HG03196 (cell line): ENCODE measurements around the gene ADAM22.
A peak's percentile ranks its signal among the peaks of the same experiment; 100 is the strongest.

Experiments
- ATAC-seq: cut with Tn5 transposase; IDR thresholded peaks from one replicate; pipeline ENCODE4 v1.9.1; 2021; ENCODE audit not compliant: unreplicated experiment

The ADAM22 gene

DNA sequence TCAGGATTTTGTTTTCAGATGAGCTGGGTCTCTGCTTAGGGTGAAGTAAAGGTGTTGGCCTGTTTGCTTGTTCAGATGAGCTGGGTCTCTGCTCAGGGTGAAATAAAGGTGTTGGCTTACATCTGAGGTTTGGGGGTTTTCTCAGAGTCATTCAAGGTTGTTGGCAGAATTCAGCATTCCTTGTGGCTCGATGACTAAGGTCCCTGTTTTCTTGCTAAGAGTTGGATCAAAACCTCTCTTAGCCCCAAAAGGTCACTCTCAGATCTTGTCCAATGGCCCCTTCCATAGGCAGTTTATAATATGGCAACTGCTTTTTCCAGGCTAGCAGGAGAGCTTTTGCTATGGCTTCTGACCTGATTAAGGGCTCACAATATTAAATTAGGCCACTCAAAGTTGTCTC lies 106.6 kb downstream of the ADAM22 start:
- ATAC-seq = no peak

DNA sequence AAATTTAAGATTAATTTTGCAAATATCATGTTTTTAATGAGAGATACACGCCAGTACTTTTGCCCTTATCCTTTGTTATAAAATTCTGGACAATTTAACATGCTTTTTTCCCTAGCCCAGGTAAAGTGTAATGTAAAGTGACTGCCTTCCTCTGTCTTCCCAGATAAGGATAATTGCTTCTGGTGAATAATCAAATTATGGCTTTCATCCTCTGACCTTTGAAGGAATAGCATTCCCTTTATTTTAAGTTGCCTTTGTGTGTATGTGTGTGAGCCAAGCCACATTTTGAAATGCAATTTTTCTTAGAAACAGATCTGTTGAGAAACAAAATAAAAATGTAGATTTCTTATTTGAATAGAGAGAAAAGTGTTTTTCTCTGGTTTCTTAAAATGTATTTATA lies 107.5 kb downstream of the ADAM22 start:
- ATAC-seq = no peak

- ATAC-seq = no peak
These were observed 108.1 kb downstream of the ADAM22 start for GRCh38 chr7:88042157-88042556.

GRCh38 chr7:88042803-88043202 lies 108.8 kb downstream of the ADAM22 start:
- no peak for ATAC-seq

- ATAC-seq = no peak
These were observed 110.0 kb downstream of the ADAM22 start for GRCh38 chr7:88044069-88044468.

DNA sequence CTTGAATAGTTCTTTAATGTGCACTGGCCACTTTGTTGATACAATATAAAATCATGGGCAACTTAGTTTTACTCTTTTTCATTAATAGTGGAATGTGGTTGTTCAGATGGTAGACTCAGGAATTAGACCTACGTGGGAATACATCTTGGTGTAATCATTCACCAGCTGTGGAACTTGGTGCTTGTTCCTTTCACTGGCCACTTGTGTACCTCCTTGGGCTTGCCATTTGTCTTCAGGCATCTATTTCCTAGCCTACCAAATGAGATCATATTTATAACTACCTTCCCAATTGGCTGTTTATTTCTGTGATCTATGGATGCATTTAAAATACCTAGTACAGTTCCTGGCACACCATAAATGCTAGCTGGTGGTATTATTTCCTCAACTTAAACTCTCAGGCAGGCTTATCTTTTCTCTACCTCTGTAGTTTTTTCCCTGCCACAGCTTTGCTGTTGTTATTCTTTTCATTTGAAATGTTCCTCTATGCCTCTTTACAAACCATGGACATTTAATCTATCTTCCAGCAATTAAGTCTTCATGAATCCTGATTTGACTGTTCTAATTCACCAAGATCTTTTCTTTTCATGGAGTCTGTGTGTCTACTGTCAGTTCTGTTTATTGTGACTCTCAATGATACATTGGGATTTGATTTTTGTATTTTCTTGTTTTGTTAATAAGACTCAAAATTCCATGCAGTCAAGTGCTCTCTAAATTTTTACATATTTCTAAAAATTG lies 113.0 kb downstream of the ADAM22 start:
- no peak for ATAC-seq

GRCh38 chr7:88057655-88058054 lies 123.6 kb downstream of the ADAM22 start:
- no peak for ATAC-seq

DNA sequence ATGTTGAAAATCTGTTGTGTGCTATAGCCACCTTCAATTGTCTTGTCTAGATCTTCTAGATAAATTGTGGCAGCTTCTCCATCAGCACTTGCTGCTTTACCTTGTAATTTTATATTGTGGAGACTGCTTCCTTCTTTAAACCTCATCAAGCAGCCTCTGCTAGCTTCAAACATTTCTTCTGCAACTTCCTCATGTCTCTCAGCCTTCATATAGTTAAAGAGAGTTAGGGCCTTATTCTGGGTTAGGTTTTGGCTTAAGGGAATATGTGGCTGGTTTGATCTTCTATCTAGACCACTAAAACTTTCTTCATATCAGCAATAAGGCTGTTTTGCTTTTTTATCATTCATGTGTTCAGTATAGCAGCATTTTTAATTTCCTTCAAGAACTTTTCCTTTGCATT lies 128.2 kb downstream of the ADAM22 start:
- no peak for ATAC-seq

DNA sequence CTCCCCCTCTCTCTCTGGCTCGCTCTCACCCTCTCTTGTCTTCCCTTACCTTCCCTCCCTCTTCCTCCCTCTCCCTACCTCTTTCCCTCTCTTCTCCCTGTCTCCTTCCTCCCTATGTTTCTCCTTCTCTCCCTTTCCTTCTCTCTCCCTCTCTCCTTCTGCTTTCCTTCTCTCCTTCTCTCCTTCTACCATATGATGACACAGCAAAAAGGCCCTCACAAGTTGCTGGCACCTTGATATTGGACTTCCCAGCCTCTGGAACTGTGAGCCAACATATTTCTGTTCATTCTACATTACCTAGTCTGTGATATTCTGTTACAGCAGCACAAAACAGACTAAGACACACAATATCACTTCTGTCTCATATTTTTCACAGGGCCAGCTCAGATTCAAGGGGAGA lies 135.0 kb downstream of the ADAM22 start:
- no peak for ATAC-seq

DNA sequence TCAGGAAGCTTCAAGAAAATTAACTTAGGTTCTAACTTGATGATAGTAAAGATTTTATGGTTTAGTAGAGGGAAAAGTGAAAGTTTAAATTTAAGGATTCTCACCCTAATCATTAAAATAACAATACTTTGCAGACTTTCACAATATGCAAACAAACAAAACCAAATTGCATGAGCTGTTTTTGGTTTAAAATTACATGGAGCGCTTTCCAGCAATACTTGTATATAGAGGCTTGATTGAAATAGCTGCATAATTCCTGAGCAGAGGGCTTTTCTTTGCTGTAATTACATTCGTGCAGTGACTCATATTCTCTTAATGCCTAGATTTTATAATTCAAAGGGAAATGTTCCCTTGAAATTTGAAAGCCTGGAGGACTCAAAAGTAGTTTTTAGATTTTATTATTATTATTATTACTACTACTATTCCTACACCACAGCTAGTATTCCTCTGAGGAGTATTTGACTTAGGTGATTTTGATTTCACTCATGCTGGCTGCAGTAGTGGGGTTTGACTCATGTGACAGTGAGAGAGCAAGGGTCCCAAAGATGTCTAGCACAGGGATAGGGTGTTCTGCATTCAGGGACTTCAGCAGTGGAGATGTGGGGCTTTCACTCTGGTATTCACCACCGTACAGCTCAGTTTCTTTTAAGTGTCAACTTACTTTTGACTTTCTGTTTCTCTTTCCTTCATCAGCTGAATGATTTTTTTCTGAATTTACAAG lies 138.1 kb downstream of the ADAM22 start:
- peak; percentile 83 for ATAC-seq

- ATAC-seq = no peak
These were observed 138.6 kb downstream of the ADAM22 start for GRCh38 chr7:88072715-88073055.

GRCh38 chr7:88073626-88074025 lies 139.6 kb downstream of the ADAM22 start:
- ATAC-seq = no peak

- ATAC-seq = no peak
These were observed 141.2 kb downstream of the ADAM22 start for GRCh38 chr7:88075216-88075615.

- no peak for ATAC-seq
These were observed 149.8 kb downstream of the ADAM22 start for GRCh38 chr7:88083883-88084282.

DNA sequence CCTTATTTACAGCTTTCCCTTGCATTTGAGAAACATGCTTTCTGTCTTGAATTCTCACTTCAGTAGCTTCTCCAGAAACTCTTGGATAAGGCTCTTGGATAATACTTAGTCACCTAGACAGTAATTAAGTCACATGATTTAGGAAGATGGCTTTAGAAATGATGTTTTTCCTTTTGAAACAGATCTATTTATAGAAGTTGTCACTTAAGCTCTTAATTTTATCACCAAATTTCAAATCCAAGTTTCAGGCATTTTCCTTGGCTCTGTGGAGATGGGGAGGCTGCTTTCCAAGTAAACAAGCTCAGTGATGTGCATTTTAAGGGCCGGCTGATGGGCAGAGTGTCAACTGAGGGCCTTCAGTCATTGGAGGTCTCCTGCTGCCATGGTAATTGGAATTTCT lies 155.5 kb downstream of the ADAM22 start:
- no peak for ATAC-seq

- ATAC-seq = no peak
These were observed 156.2 kb downstream of the ADAM22 start for GRCh38 chr7:88090240-88090639.

DNA sequence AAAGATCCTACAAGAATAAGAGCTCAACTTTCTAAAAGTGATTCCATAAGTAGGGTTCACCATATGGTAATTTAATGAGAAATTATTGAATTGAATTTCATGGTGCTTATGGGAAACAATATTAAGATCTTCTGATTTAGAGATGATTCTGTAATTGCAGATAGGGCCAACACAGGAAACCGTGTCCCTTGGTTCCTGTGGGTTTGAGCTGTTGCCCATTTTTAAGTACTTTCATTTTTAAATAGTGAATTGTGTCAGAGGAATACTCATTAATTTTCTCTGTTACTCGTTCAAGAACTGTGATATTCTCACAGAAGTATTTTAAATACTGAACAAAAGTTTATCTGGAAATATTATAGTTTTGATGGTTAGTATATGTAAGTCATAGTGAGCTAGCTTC lies 156.6 kb downstream of the ADAM22 start:
- ATAC-seq = peak; percentile 65

- no peak for ATAC-seq
These were observed 158.1 kb downstream of the ADAM22 start for GRCh38 chr7:88091988-88092675.

DNA sequence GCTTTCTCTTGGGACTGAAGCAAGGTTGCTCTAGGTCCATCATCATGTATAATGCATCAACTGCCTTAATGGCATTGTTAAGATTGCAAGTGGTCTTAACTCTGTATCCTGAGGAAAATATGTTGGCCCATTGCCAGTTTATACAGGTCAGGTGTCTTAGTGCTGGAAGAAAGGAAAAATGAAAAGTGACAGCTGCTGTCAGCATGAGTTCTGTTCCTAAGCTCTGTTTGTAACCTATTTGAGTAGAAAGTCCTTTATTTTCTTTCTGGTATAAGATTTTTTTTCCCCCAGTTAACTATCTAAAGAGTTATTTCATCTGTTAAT lies 158.6 kb downstream of the ADAM22 start:
- ATAC-seq = no peak

DNA sequence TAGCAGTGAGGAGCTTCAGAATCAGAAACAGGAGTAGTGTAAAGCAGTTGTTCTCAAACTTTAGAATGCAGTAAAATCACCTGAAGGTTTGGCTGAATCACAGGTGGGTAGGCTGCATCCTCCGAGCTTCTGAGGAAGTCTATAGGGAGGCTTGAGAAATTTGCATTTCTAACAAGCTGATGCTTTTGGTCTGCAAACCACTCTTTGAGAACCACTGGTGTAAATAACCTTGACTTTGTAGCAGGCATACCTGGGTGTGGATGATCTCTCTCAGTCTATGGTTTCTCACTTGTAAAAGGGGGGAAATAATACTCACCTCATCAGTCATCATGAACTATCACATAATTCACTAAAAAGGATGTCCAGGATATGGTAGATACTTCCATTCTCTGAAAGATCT lies 167.7 kb downstream of the ADAM22 start:
- peak; percentile 62 for ATAC-seq

DNA sequence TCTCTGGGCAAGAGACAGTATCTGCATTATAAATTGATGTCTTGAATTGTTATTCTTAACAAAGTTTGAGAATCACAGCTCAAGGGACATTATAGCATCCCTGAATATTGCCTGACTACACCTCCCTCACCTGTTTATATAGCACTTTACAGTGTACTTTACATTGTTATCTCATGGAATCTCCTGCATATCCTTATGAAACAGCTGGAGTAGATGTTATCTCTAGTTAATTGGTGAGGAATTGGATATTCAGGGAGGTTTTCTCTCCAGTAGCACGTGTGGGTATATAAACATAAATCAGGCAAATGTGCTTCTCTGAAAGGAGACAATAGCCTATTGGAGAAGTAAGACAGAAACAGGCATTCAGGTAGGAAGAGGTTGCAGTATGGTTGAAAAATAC lies 168.6 kb downstream of the ADAM22 start:
- ATAC-seq = no peak

DNA sequence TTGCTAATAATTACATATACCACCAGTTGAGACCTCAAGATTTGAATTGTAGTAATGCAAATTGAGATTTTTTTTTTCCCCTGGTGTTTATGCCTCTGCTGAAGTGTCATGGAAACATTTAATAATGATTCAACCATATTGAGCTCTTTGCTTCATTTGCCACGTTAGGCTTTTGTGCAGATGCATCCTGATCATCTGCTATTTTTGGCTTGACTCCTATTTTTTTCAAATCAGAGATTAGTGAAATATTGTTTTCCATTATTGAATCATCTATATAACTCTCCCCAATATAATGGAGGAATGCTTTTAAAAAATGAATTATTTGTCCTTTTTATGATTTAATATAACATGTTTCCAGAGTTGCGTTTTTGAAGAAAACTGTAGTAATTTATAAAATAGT lies 170.7 kb downstream of the ADAM22 start:
- no peak for ATAC-seq
